GM19438 (cell line): ENCODE results near the gene UBN2.
"Not testable (repeated sequence)": the region's sequence is repeated elsewhere in the genome, so short reads cannot be mapped to it uniquely, and the experiment has no call there.

Source experiments
- ATAC-seq: cut with Tn5 transposase; IDR thresholded peaks from one replicate; pipeline ENCODE4 v1.9.1; 2021; ENCODE audit warnings: low read depth; ENCODE audit not compliant: unreplicated experiment

Gene UBN2

DNA sequence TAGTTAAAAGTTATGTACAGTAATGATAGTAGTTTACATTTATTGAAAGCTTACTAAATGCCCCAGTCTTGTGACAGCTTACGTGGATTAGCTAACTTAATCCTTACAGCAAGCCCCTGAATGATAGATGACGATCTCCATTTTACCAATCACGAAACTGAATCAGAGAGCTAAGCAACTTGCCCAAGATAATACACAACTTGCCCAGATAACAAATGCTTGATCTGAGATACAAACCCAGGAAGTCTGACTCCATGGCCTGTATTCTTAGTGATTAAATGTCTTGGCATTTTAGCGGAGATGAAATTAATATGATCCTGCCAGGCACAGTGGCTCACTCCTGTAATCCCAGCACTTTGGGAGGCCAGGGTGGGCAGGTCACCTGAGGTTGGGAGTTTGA, 63.2 kb downstream of the UBN2 start:
- no peak for ATAC-seq

DNA sequence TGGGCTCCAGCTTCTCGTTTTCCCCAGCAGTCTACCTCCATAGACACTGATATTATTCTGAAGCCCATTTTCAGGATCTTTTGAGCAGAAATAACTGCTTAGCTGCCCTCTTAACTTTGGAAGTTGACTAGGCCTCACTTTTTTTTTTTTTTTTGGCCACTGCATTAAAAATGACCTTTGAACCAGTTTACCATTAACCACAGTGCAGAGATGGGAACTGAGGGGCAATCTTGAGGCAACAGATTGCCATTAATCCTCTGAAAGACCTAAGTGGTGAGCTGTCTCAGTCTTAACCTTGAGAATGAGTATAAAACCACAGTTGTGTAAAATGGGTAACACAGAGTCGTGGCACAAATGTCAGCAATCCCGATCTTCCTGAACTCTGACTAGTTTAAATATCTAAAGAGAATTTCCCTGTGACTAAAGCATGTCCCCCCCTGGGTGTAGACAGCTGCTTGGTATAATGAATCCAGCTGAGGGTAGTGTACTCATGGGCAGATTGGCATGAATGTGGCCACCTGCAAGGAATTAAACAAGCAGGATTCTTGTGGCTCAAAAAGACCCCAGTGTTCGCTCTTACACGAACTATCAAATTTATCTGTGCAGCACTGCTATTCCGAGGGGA, 64.0 kb downstream of the UBN2 start:
- no peak for ATAC-seq

DNA sequence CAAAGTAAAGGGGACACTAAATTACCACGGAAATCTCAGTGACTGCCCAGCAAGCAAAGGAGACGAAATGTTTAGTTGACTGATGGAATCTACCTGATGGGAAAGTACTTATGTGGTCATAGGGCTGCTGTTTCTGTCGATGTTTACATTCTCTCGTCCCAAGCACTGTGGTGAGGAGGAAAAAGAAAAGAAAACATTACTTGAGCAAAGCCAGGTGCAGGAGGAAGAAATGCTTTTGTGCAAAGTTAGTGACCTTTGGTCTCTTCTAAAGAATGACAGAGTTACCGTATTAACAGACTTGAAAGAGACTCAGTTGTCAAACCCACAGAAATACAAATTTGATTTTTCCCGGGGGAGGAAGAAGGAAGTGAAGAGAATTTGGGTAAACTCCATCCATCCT, 66.8 kb downstream of the UBN2 start:
- ATAC-seq = no peak

DNA sequence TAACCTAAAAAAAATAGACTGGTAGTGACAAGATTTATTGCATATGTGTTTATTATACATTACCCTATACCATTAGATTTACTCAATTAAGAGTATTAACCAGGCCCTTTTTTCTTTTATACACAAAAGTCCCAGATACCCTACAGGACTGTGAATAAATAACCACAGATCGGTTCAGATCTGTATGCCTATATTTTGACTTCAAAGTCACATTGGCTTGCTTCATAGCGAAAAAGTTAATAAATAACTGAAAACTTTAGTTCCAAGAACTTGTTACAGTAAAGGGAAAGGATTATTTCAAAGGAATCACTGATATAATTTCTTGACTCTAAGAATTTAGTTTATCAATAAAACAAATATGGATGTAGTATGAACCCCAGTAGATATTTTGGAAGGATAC, 68.3 kb downstream of the UBN2 start:
- ATAC-seq = no peak

DNA sequence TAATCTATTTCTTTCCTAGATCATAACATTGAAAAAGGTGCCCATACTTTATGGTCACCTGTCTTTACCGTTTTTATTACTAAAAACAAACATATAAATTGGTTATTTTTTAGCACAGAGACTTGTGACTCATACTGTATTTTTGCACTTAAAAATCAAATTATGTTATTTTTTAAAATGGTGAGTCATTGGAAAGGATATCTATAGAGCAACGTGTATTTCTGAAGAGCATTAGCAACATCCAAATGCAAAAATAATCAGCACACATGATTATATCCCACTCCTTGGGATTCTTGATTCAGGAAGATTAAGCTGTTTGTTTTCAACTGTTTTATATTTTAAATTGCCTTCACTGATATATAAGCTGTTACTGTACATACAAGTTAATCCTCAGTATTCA, 69.4 kb downstream of the UBN2 start:
- no peak for ATAC-seq

DNA sequence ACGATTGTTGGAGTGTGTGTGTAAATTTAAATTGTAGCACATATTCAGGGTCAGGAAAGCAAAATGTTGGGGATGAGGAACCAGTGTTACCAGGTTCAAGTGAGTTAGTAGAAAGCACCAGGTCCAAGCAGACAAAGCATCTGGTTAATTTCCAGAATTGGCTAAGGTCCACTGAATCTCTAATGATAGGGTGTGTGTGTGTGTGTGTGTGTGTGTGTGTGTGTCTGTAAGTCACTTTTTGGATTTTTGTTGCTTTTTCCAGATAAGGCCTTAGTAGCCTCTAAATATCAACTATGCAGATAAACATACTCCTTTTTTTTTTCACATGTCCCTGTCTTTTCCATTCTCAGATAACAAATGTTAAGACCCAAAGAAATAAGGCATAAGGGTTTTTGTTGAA, 73.5 kb downstream of the UBN2 start:
- ATAC-seq = no peak

DNA sequence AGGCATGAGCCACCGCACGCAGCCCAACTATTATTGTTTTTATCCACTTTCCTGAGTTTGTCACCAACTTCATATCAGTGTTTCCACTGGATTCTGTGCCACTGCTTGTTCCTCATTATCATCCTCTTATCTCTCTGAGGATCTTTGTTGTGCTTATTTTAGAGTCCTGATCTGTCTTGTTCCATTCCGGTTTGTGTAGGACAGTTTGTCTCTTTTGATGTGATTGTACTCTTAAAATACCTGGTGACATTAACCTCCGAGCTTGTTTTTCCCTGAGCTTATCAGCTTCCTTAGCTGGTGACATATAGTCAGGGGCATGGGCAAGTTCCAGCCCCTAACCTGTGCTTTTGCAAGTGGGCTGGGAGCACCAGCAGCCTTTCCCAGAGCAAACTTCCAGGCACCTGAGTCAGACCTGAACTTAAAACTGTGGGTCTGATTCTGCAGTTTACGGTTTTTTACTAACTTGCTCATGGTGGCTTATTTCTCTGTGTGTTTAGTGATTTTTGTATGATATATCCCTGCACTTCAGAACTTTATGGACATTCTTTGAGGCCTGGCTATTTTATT, 87.0 kb downstream of the UBN2 start:
- no peak for ATAC-seq

DNA sequence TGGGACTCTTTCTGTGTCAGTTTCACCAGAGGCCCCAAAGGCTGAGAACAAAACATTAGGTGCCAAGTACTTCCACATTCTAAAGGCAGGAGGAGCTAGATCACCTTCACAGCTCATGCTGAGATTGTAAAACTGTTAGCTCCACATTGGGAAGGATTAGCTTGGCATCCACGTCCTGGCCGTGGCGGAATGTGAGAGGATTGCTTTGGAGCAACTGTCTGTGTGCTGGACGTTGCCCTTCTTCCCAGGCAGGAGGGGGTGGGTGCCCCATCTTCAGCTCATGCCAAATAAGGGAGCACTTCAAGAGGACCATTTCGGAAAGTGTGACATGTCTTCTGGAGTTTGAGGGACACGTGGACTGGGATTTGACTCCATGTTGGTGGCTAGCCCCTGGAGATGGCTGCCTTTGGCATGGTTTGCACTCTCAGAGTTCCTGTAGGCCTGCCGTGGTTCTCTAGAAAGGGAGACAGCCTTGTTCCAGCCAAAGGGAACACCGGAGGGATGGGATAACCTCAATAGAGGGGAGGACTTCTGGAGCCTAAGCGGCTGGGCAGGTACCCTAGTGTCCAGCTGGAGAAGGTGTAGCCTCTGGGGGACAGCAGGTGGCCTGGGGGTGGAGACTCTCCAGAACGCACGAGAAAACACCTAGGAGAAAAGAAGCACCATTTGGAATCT, 90.2 kb downstream of the UBN2 start:
- no peak for ATAC-seq

DNA sequence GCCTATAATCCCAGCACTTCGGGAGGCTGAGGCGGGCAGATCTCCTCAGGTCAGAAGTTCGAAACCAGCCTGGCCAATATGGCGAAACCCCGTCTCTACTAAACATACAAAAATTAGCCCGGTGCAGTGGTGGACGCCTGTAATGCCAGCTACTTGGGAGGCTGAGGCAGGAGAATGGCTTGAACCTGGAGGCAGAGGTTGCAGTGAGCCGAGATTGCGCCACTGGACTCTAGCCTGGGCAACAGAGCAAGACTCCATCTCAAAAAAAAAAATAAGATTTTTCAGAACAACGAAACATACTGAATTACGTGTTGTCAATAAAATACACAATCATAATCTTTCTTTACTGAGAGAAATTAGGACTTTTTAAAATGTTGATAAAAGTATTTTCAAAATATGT, 93.7 kb downstream of the UBN2 start:
- not testable (repeated sequence) for ATAC-seq

DNA sequence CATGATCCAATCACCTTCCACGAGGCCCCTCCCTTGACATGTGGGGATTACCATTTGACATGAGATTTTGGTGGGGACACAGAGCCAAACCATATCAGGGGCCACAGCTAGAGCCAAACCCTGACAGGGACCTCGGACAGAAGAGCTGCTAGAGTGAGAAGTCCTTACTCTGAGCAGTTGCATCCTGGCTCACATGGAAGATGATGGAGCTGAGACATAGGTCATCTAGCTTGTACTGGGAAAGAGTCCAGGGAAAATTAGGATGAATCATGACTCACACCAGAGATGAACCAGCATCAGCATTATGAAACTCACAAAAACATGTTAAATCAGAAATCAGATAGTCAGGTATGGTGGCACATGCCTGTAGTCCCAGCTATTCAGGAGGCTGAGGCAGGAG, 97.3 kb downstream of the UBN2 start:
- no peak for ATAC-seq

DNA sequence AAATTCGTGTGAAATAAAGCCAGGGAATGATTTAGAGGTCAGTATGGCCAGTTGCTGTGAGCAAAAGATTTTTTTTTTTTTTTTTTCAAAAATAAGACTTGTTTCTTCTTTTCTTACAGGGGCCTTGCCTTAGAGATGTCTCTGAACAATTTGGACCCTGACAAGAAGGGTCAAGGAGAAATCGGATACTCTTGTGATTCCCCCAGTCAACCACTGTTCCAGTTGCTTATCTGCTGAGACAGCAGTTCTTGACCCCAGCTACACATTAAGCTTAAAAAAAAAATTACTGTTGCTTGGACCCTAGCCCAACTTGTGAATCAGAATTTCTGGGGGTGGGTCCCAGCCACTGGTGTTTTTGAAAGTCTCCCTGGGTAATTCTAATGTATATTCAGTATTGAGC, 98.1 kb downstream of the UBN2 start:
- no peak for ATAC-seq

DNA sequence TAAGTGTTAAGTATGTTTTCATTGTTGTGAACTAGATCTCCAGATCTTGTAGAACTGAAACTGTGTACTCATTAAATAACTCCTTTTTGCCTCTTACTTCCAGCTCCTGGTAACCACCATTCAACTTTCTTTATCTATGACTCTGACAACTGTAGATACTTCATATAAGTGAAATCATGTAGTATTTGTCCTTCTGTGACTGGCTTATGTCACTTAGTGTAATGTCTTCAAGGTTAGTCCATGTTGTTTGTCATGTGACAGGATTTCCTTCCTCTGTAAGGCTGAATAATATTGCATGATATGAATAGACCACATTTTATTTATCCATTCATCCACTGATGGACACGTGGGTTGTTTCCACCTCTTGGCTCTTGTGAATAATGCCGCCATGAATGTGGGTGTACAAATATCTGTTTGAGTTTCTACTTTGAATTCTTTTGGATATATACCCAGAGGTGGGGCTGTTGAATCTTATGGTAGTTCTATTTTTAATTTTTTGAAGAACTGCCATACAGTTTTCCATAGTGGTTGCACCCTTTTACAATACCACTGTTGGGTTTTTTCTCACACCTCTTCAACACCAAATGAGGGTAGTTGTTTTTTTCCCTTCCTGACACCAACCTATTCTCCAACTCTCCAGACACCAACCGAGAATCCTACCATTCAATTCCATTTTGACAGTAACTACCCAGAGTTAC, 99.4 kb downstream of the UBN2 start:
- no peak for ATAC-seq

DNA sequence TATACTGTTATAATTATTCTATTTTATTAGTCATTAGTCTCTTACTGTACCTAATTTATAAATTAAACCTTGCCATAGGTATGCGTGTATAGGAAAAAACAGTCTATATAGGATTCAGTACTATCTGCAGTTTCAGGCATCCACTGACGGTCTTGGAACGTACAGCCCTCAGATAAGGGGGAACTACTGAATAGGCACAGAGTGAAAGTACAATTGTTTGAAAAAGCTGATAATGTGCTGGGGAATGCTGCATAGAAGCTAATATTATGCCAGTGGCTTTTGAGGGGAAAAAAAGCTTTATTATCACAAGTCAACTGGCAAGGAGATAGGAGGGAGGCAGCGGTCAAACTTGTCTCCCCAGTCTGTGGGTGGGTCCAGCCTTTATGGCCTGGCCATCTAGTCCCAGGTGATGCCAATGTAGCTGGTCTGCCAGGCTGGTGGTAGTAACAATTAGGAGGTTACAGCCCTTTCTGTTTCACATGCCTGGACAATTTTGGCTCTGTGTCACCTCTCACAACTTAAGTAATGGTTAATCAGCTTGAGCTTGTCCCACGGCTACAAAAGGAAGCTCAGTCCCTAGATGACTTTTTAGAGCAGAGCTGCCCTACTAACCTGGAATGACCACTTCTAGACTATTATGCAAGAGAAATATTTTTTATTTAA, 101.8 kb downstream of the UBN2 start:
- ATAC-seq = no peak

DNA sequence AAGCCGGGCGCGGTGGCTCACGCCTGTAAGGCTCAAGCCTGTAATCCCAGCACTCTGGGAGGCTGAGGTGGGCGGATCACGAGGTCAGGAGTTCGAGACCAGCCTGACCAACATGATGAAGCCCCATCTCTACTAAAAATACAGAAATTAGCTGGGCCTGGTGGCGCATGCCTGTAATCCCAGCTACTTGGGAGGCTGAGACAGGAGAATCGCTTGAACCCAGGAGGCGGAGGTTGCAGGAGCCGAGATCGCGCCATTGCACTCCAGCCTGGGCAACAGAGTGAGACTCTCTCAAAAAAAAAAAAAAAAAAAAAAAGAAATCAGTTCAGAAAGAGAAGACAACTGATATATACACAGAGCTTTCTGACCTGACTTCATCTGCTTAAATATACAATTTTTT, 102.4 kb downstream of the UBN2 start:
- not testable (repeated sequence) for ATAC-seq

DNA sequence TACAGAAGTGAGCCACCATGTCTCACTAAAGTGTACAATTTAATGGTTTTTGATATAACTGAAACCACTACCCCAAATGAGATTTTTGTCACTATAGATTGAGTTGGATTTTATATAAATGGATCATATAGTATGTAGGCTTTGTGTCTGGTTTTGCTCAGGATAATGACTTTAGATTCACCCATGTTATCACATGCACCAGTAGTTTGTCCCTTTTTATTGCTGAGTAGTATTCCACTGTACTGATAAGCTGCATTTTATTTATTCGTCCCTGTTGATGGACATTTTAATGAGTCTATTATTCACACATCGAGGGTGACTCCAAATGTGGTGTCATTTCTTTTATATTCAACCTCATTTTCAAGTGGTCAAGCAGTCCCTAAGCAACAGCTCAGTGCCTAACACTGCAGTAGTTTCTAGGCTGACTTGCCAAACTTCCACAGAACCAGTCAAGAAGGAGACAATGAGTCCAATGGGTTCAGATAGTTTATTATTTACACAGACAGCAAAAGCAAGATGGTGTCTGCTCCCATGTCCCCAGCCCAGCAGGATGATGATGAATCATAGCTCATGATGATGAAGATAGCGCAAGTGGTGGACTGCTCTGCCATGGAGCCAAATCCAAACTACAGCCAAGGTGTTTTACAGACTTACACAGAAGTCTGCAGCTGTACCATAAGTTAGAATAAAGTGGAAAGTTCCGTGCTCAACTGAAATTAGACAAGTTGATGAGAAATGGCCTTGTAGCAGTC, 103.5 kb downstream of the UBN2 start:
- no peak for ATAC-seq

DNA sequence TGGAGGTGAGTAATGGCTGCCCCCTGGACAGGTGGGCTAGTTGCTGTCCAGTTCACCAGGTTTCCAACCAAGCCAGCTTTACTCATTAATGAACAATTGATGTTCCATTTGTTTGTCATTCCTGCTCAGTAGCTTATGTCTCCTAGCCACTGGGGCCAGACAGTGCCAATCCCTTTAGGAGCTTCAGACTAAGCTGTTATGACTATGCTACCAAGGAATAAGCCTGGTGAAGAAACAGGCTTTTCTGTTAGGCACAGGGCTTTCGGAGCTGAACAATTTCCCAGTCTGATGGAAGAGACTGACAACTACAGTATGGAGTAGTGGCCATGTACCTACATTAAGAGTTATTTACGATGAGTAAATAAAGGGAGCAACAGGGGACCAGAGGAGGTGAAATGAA, 108.0 kb downstream of the UBN2 start:
- no peak for ATAC-seq

DNA sequence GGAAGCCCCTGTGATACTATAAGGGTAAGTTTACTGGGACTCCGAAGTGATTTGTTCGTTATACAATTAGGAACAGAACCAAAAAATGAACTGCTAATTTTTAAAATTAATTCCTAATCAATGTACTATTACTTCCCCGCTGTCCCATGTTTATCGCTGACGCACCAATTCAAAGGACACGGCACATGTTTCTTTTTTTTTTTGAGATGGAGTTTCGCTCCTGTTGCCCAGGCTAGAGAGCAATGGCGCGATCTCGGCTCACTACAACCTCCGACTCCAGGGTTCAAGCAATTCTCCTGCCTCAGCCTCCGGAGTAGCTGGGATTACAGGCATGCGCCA, 108.6 kb downstream of the UBN2 start:
- no peak for ATAC-seq

DNA sequence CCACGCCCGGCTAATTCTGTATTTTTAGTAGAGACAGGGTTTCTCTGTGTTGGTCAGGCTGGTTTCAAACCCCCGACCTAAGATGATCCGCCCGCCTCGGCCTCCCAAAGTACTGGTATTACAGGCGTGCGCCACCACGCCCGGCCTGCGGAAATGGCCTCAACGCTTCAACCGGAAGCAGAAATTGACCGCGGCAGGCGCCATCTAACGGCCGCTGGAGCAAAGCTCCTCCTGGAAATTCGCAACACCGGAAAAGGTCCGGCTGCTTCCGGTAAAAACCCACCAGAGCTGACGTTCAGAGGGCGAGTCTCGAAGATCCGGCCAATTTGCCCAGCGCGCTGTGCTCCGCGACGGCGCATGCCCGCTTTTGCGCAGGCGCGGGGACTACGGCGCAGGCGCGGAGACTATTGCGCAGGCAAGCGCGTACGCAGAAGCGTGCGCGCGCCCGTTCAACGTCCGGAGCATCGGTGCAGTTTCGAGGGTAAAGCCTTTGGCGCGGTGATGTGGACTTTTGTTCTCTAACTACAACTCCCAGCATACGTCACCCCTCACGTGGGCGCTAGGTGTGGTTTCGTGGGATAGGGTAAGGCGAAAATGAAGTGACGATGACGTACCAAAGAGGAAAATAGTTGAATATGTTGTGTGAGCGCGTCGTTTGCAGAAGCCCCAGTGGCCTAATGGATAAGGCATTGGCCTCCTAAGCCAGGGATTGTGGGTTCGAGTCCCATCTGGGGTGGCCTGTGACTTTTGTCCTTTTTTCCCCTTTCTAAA, 109.2 kb downstream of the UBN2 start:
- ATAC-seq = peak; percentile 80

DNA sequence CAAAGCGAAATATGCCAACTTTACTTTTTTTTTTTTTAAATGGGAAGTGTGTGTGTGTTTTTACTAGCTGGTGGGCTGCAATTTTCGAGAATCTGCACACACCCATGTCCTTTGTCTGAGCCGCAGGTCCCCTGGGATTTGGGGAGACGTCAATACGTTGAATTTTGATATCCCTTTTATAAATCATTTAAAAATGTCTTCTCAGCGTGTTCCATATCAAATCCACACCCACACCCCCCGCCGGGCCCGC, 109.7 kb downstream of the UBN2 start:
- ATAC-seq = no peak

DNA sequence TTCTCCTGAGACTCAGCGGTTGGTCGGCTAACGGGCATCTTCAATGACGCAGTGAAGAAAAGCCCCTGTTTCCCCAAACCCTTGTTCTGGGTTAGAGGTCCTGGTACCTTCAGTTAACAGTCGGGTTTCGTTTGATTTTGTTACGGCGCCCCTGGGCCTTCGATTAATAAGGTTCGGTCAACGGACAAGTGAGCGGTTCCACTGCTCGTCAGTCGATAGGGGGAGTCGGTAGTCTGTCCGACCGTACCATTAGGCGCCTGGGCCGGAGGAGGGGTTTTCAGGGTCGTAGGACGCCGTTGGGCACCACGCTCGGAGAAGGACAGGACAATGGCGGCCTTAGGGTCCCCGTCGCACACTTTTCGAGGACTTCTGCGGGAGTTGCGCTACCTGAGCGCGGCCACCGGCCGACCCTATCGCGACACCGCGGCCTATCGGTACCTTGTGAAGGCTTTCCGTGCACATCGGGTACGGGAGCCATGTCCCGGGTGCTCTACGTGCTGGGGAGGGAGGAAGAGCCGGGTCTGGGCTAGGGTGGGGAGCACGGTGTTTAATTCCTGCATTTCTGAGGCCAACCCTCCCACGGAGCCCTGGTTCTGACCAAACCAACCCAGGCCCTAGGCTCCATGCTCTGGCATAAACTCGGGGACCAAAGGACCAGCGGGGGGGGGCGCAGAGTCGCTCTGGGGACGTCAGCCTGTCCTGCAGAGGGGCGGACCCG, 110.2 kb downstream of the UBN2 start, which contains the start of gene FMC1:
Gene FMC1 (plus strand): TSS at position 280 of the 718 bp plus-strand sequence. CDS start 48 bp downstream, at position 328.
- ATAC-seq = peak; percentile 55
